ENCODE measurements around the gene GGTLC2.

DNA sequence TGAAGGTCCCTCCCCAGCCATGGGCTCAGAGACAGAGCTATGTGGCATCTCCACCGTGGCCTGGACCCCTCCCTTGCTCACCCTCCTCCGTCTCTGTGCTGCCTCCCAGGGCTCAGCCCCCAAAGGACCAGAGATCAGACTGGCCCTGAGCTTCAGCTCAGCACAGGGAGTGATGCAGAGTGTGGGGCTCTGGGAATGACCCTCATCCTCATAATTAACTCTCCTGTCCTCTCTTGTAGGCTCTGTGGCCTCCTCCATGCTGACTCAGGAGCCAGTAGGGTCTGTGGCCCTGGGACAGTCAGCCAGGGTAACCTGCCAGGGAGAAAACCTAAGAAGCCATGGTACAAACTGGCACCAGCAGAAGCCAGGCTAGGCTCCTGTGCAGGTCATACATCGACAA lies 28.7 kb downstream of the GGTLC2 start:
- no peak for TF ChIP-seq CTCF (conservative IDR thresholded peaks at IDR 0.05; ENCODE audit: low read length)
- TF ChIP-seq EZH2phosphoT487 (IDR thresholded peaks at IDR 0.05; ENCODE audit: borderline replicate concordance), result no peak

All from Loucy (cell line).